K562 (cell line): Measurements from ENCODE around the gene ABHD1. TPM values are rescaled to one million over a fixed set of nuclear protein-coding genes. Genes with fewer than 3 reads are reported as not detected.

Experiments
- BRD9 ChIP-seq: fragments of 450-650 bp; IDR thresholded peaks from 2 replicates; pipeline ENCODE4 v1.6.1; 2018; ENCODE audit warnings: low read depth; ENCODE audit not compliant: partially characterized antibody
- C11orf30 ChIP-seq: fragments of 450-650 bp; IDR thresholded peaks from 2 replicates; pipeline ENCODE4 v1.6.1; 2016; ENCODE audit warnings: low read depth, mild to moderate bottlenecking
- CBX1 ChIP-seq: sonication (generic); IDR thresholded peaks from 2 replicates; pipeline ENCODE4 v1.6.1; 2016; ENCODE audit warnings: antibody characterized with exemption, low read depth, mild to moderate bottlenecking
- E2F3 ChIP-seq: fragments of 250-450 bp; sonication (Bioruptor Pico); IDR thresholded peaks from 2 replicates; pipeline ENCODE4 v1.4.0; 2020; ENCODE audit warnings: mild to moderate bottlenecking
- ELF1 ChIP-seq: fragments of 200-800 bp; sonication (Bioruptor generic); IDR thresholded peaks from 2 replicates; pipeline ENCODE4 v1.6.1; 2016; ENCODE audit warnings: missing genetic modification characterization, missing compliant biosample characterization
- FOSL1 ChIP-seq: fragments of 200-800 bp; sonication (Bioruptor generic); conservative IDR thresholded peaks from 2 replicates; pipeline ENCODE4 v1.6.1; 2016; ENCODE audit warnings: missing genetic modification characterization, missing compliant biosample characterization
- KLF16 ChIP-seq: IDR thresholded peaks from 2 replicates; pipeline ENCODE4 v1.6.1; 2016; ENCODE audit warnings: antibody characterized with exemption
- NFRKB ChIP-seq: fragments of 450-650 bp; IDR thresholded peaks from 2 replicates; pipeline ENCODE4 v1.6.1; 2016; ENCODE audit warnings: low read depth
- NR3C1 ChIP-seq: sonication (generic); formaldehyde crosslinking; IDR thresholded peaks from 2 replicates; pipeline ENCODE4 v1.8.1; 2022; ENCODE audit warnings: missing genetic modification reagents
- PURB ChIP-seq: sonication (generic); formaldehyde crosslinking; IDR thresholded peaks from 2 replicates; pipeline ENCODE4 v1.9.0; 2021; ENCODE audit warnings: low read depth, mild to moderate bottlenecking, missing genetic modification reagents
- RAD51 ChIP-seq: fragments of 450-650 bp; IDR thresholded peaks from 2 replicates; pipeline ENCODE4 v1.7.1; 2016; ENCODE audit warnings: low read depth, mild to moderate bottlenecking, borderline replicate concordance
- SMARCE1 ChIP-seq: fragments of 450-650 bp; IDR thresholded peaks from 2 replicates; pipeline ENCODE4 v1.7.1; 2016; ENCODE audit warnings: mild to moderate bottlenecking
- SRSF9 ChIP-seq: fragments of 200-400 bp; formaldehyde crosslinking; IDR thresholded peaks from 2 replicates; pipeline ENCODE4 v1.6.1; 2017; ENCODE audit warnings: low read depth, low read length, borderline replicate concordance
- TRIM28 ChIP-seq: fragments of 450-650 bp; IDR thresholded peaks from 2 replicates; pipeline ENCODE4 v1.6.1; 2017
- ZNF274 ChIP-seq: IDR thresholded peaks from 2 replicates; pipeline ENCODE4 v1.6.1; 2011; ENCODE audit warnings: low read depth, mild to moderate bottlenecking, low read length, moderate library complexity, borderline replicate concordance
- polyA plus RNA-seq, 8 experiments: library from polyadenylated mRNA; depleted of rRNA in 4 of 8; stranded (reverse) in 5 of 8; unstranded in 3 of 8; fragments of >200 nt; fragmentation: Nextera tagmentation in 2 of 8; fragmentation: Illumina TruSeq in 1 of 8; extraction: Ambion mirVana in 2 of 8; extraction: Trizol in 1 of 8; gene quantifications; 2 replicates each; pipeline versions ENCODE4 v1.2.1 to v1.2.3, GENCODE V29; 2011 to 2014; ENCODE audit warnings: inconsistent platforms in 1 of 8, missing spikeins in 1 of 8
- total RNA-seq, 7 experiments: library from RNA; depleted of rRNA in 6 of 7; stranded (reverse); fragments of >200 nt in 6 of 7; fragmentation: Illumina TruSeq in 2 of 7; extraction: Trizol in 2 of 7; gene quantifications; 2 replicates each; pipeline versions ENCODE4 v1.2.1 to v1.2.3, GENCODE V29; 2011 to 2021; ENCODE audit warnings: low replicate concordance in 1 of 7
- TF ChIP-seq, protein P1 (sequence below): sonication (generic); formaldehyde crosslinking; IDR thresholded peaks from 2 replicates; pipeline ENCODE4 v1.8.0; 2022; ENCODE audit warnings: mild to moderate bottlenecking, missing genetic modification reagents
- TF ChIP-seq, protein P2 (sequence below): IDR thresholded peaks from 2 replicates; pipeline ENCODE4 v1.6.1; 2011; ENCODE audit warnings: borderline replicate concordance, low read depth, mild to moderate bottlenecking, moderate library complexity, low read length; ENCODE audit not compliant: insufficient read depth, poor library complexity, severe bottlenecking
- TF ChIP-seq, protein P3 (sequence below): fragments of 450-650 bp; IDR thresholded peaks from 2 replicates; pipeline ENCODE4 v1.6.1; 2016; ENCODE audit warnings: missing biosample characterization, missing genetic modification characterization
- TF ChIP-seq, protein P4 (sequence below): sonication (generic); formaldehyde crosslinking; IDR thresholded peaks from 2 replicates; pipeline ENCODE4 v1.8.0; 2022; ENCODE audit warnings: mild to moderate bottlenecking, missing genetic modification reagents
- TF ChIP-seq, protein P5 (sequence below): fragments of 250-450 bp; sonication (Bioruptor Pico); IDR thresholded peaks from 2 replicates; pipeline ENCODE4 v1.8.0; 2021; ENCODE audit warnings: moderate library complexity, mild to moderate bottlenecking, inconsistent platforms

ABHD1 gene
- total and polyA plus RNA-seq, 9 of the 15 experiments (the other 6 are each of a cell fraction or from before 2014, with no cell fraction given), result 0.10 to 0.16 (median 0.11) TPM; not detected in 5

DNA sequence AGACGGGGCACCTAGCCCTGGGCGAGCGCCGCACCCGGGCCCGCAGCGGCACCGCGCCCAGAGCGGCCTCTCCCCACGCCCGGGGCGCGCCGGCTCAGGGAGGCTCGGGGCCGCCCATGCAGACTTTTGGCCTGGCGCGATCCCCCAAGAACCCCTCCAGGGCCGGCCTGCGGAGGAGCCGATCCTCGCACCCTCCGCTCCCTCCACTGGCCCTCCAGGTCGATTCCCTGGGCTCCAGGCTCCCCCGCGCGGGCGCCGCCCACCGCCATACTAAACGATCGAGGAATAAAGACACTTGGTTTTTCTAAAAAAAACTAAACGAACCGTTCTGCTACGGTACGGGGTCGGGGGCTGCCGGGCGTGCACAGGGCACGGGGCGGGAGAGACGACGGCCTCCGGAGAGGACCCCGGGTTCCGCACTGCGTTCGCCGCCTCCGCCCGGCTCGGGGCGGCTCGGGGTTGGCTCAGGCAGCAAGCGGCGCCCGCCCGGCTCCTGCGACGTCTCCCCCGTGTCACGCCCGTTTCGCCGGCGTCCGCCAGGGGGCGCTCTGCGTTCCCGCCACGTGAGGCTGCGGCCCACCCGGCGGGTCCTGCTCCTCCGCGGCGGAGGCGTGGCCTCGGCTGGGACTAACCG lies 37.4 kb upstream of the ABHD1 start (continued):
- TF ChIP-seq SRSF9 (no peak), SMARCE1 (no peak), CBX1 (peak; percentile 83; the same call in 1 of the 2 replicates), KLF16 (peak; percentile 43; the same call in 1 of the 2 replicates), RAD51 (no peak), NFRKB (no peak), ELF1 (no peak), FOSL1 (tag) (peak; percentile 31; the same call in 1 of the 2 replicates), PURB (CRISPR knock-in tag) (no peak), C11orf30 (peak; percentile 56), BRD9 (peak; percentile 56), ZNF274 (no peak), TRIM28 (no peak), NR3C1 (CRISPR knock-in tag) (no peak), E2F3 (CRISPR knock-in tag) (peak; percentile 81; the same call in 1 of the 2 replicates)
- TF ChIP-seq, protein P1, sequence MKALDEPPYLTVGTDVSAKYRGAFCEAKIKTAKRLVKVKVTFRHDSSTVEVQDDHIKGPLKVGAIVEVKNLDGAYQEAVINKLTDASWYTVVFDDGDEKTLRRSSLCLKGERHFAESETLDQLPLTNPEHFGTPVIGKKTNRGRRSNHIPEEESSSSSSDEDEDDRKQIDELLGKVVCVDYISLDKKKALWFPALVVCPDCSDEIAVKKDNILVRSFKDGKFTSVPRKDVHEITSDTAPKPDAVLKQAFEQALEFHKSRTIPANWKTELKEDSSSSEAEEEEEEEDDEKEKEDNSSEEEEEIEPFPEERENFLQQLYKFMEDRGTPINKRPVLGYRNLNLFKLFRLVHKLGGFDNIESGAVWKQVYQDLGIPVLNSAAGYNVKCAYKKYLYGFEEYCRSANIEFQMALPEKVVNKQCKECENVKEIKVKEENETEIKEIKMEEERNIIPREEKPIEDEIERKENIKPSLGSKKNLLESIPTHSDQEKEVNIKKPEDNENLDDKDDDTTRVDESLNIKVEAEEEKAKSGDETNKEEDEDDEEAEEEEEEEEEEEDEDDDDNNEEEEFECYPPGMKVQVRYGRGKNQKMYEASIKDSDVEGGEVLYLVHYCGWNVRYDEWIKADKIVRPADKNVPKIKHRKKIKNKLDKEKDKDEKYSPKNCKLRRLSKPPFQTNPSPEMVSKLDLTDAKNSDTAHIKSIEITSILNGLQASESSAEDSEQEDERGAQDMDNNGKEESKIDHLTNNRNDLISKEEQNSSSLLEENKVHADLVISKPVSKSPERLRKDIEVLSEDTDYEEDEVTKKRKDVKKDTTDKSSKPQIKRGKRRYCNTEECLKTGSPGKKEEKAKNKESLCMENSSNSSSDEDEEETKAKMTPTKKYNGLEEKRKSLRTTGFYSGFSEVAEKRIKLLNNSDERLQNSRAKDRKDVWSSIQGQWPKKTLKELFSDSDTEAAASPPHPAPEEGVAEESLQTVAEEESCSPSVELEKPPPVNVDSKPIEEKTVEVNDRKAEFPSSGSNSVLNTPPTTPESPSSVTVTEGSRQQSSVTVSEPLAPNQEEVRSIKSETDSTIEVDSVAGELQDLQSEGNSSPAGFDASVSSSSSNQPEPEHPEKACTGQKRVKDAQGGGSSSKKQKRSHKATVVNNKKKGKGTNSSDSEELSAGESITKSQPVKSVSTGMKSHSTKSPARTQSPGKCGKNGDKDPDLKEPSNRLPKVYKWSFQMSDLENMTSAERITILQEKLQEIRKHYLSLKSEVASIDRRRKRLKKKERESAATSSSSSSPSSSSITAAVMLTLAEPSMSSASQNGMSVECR (CRISPR knock-in tag), result peak; percentile 91
- TF ChIP-seq, protein P2, sequence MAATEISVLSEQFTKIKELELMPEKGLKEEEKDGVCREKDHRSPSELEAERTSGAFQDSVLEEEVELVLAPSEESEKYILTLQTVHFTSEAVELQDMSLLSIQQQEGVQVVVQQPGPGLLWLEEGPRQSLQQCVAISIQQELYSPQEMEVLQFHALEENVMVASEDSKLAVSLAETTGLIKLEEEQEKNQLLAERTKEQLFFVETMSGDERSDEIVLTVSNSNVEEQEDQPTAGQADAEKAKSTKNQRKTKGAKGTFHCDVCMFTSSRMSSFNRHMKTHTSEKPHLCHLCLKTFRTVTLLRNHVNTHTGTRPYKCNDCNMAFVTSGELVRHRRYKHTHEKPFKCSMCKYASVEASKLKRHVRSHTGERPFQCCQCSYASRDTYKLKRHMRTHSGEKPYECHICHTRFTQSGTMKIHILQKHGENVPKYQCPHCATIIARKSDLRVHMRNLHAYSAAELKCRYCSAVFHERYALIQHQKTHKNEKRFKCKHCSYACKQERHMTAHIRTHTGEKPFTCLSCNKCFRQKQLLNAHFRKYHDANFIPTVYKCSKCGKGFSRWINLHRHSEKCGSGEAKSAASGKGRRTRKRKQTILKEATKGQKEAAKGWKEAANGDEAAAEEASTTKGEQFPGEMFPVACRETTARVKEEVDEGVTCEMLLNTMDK, result peak; percentile 96
- TF ChIP-seq, protein P3, sequence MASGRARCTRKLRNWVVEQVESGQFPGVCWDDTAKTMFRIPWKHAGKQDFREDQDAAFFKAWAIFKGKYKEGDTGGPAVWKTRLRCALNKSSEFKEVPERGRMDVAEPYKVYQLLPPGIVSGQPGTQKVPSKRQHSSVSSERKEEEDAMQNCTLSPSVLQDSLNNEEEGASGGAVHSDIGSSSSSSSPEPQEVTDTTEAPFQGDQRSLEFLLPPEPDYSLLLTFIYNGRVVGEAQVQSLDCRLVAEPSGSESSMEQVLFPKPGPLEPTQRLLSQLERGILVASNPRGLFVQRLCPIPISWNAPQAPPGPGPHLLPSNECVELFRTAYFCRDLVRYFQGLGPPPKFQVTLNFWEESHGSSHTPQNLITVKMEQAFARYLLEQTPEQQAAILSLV (tag), result no peak
- TF ChIP-seq, protein P4, sequence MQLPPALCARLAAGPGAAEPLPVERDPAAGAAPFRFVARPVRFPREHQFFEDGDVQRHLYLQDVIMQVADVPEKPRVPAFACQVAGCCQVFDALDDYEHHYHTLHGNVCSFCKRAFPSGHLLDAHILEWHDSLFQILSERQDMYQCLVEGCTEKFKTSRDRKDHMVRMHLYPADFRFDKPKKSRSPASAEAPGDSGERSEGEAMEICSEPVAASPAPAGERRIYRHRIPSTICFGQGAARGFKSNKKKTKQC (CRISPR knock-in tag), result no peak; the same call in 1 of the 2 replicates
- TF ChIP-seq, protein P5, sequence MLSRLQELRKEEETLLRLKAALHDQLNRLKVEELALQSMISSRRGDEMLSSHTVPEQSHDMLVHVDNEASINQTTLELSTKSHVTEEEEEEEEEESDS, result no peak
